HG02759 (cell line): ENCODE measurements around the gene STAT5B.
A peak's percentile ranks its signal among the peaks of the same experiment; 100 is the strongest.
"Not testable (repeated sequence)": the region's sequence is repeated elsewhere in the genome, so short reads cannot be mapped to it uniquely, and the experiment has no call there.

Experiments used
- ATAC-seq: cut with Tn5 transposase; IDR thresholded peaks from one replicate; pipeline ENCODE4 v1.9.1; 2021; ENCODE audit warnings: mild to moderate bottlenecking, moderate library complexity; ENCODE audit not compliant: unreplicated experiment

STAT5B gene

GRCh38 chr17:42276359-42276608 lies at the start of gene STAT5B:
Gene STAT5B (minus strand): TSS chr17:42276391. CDS start chr17:42232127, 44,264 bp downstream.
- ATAC-seq = peak; percentile 80

DNA sequence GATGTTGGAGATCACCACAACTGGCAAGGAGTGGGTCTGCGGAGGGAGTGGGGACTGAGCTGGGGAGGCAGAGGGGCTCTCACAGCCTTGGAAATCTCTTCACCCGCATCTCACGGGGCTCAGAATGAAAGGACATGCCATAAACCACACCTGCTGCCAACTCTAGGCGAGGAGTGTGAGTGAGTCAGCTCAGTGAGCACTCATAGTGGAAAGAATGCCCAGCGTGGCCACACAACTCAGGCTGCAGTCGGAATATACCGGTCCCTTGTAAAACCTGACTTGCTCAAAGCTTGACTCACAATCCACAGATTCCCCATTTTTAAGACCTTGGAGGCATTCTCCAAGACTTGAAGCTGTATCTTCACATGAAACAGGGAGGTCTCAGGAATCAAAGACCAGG lies 48.8 kb upstream of the STAT5B start:
- ATAC-seq = no peak

GRCh38 chr17:42323268-42323773 lies 47.1 kb upstream of the STAT5B start:
- ATAC-seq = no peak

- no peak for ATAC-seq
Observed at GRCh38 chr17:42322382-42323267, 46.4 kb upstream of the STAT5B start.

DNA sequence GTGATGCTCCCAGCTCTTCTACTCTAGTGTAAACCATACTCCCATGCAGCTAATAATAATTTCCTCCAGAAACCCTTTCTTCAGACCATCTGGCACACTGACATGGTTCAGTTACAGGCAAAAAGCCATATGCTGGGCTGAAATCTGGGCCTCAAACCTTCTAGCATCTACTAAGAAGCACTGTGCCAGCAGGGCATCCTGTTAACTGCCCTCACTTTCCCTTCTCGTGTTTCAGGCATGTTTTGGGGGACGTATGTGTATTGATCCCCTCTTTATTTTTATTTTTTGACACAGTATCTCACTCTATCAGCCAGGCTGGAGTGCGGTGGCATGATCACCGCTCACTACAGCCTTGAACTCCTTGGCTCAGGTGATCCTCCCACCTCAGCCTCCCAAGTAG lies 45.4 kb upstream of the STAT5B start:
- ATAC-seq = no peak

GRCh38 chr17:42317967-42318366 lies 41.8 kb upstream of the STAT5B start:
- not testable (repeated sequence) for ATAC-seq

DNA sequence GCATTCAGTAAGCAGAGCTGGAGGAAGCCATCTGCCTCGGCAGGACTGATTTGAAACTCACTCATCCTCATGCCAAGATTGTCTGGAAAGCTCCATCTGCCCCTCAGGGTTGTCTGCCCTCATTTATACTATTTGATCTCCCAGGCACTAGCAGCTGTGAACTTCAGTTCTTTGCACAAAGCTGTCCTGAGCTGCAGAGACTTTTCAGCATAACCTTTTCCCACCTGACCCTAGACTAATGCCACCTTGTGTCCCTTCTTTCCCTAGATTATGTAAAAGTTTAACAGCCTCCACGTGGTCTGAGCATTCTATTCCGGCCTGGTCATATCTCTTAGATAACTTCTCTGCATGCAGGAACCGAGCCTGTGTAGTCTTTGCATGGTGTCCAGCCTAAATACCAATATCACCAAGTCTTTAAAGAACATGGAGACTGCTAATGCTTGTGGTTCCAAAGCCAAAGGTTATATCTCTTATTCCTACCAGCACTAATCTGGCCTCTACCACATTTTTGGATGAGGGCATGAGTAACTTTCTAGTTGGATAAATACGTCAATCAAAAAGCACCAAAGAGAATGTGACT lies 41.2 kb upstream of the STAT5B start:
- no peak for ATAC-seq

DNA sequence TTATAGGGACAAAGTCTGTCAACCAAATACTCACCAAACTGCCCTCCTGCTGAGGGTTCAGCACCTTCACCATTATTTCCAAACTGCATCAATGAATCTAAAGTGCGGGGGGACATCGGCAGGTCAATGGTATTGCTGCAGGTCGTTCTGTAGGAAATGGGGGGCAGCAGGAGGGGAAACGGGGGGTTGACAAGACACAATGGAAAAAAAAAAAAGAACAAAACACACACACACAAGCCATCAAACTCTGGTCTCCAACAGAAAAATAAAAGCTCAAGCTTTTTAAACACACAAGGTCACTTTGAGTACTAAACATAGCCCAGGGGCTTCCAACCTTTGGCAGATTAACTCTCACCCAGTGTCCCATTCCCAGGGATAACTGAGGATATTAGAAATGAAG lies 40.6 kb upstream of the STAT5B start:
- ATAC-seq = no peak

DNA sequence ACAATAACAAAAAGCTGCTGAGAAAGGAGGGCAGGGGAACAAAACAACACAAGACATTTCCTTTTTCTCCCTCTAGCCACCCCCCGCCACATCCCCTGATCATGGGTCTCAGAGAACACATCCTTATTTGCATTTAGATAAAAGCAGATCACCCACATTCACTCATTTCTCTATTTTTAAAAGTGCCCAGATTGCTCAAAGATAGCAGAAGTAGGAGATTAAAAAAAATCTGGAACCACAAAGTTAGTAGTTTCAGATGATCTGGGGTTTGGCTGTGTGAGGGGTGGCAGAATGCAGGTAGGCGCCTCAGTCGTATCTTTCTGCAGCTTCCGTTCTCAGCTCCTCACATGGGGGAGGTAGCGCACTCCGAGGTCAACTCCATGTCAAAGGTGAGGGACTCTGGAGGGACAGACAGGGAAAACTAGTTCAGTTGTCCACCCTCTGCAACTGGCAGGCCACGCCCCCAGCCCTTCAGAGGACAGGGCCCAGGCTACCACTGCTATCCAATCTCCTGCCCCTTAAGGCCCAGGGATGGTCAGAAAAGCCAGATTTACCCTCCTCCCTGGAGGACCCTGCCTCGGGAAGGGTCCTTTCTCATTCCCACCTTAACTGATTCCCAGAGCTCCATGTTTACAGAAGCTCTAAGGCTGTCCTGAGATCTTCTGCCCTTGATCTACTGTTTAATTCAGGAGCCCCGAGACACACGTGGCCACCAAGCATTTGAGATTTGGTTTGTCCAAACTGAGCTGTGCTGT lies 39.4 kb upstream of the STAT5B start:
- no peak for ATAC-seq

DNA sequence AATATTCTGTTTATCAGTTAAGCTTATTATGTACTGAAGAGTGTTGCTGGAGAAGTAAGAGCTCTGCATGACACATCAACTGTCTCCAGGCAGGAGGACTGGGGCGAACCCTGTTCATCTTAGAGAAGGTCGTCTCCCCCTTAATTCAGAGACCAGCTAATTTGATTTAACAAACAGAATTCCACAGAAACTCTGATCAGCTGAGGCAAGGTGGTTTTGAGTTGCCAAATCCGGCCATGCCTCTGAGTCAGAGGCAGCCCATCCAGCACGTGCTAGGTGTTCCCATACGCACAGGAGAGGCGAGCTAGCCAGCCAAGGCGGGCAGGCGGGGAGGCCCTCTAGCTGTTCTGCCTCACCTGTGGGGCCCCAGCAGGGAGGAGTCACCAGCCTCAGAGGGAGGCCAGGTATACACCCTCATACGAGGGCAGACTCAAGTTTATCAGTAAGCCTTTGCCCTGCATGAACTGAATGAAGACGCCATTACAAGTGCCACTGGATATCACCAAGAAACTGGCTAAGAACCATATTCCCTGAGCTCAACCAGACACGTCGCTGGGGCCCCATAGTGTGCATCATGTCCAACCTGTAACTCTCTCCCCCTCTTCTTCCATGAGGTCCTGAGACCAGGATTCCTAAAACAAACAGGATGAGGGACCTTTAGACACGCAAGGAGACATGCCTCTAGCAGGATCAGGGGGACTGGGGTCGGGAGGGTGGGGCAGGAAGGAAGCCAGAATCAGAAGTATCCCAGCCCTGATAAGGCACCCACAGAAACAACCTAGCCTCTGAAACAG lies 37.8 kb upstream of the STAT5B start:
- ATAC-seq = no peak

DNA sequence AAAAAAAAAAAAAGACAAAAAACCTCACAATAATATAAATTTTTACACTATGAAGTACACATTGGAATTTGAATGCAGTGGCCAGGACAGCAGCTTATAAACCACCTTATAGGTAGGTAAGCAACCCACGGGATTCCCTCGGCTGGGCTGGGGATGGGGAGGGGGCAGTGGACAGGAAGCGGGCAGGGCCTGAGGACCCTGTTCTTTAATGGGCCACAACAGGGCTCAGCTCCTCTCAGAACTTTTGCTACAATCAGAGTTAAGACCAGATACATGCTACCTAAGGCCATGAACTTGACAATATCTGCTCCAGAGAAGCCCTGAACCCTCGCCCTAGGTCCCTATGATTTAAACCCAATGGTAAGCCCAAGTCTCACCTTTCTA lies 37.2 kb upstream of the STAT5B start:
- no peak for ATAC-seq

DNA sequence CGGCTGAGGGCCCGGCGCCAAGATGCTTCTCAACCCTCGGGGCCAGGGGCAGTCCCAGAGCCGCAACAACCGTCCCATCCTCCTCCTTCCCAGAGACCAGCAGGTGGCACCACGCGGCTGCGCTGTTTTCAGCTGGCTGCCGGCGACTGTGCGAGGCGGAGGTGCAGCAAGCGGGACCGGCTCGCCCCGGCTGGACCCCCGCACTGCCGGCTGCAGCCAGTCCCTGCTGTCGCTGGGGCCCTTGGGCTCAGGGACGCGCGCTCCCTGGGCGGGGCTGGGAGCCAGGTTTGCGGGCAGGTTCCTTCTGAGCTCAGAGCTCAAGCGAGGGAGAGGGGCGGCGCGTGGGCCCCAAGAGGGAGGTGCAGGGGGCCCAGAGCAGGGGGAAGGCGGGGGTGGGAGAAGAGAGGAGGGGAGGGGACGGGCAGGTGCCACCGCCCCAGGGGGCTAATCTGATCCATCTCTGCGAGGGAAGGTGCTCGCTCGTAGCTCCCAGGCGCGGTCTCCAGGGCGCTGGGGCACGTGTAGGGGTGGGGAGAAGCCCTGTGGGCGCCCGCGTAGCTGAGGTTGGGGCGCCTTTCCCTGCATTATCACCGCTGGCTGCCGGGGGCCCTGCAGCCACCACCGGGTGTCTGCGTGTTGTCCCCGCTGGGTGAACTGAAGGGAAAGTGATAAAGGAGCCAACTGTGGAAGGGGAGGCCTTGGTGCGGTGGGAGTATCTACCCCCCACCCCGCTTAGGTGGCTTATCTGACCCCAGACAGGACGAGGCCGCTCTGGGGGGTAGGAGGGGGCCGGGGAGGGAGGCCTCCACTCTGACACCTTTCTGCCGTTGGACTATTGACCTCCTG lies 36.3 kb upstream of the STAT5B start:
- ATAC-seq = peak; percentile 60

DNA sequence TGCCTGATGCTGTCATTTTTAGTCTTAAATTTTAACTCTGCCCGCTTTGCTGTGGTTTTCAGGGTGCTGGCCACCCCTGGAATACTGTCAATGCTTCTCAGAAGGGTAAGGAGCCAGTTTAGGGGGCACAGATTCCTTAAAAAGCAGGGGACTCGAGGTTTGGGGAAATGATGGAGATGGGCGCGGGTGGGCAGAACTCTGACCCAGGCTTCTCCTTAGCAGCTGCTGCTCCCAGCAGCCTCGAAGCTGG lies 35.8 kb upstream of the STAT5B start:
- ATAC-seq = no peak

DNA sequence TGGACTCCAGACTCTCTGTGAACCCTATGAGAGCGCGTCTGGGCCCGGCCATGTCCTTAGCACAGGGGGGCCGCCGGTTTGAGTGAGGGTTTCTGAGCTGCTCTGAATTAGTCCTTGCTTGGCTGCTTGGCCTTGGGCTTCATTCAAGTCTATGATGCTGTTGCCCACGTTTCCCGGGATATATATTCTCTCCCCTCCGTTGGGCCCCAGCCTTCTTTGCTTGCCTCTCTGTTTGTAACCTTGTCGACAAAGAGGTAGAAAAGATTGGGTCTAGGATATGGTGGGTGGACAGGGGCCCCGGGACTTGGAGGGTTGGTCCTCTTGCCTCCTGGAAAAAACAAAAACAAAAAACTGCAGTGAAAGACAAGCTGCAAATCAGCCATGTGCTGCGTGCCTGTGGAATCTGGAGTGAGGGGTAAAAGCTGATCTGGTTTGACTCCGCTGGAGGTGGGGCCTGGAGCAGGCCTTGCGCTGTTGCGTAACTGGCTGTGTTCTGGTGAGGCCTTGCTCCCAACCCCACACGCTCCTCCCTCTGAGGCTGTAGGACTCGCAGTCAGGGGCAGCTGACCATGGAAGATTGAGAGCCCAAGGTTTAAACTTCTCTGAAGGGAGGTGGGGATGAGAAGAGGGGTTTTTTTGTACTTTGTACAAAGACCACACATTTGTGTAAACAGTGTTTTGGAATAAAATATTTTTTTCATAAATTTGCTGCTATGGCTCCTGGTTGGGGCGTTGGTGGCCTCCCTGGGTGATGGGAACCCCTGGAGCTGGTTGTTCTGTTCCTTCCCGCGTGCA lies 35.2 kb upstream of the STAT5B start:
- ATAC-seq = no peak

GRCh38 chr17:42310787-42311215 lies 34.6 kb upstream of the STAT5B start:
- no peak for ATAC-seq

- ATAC-seq = no peak
Observed at GRCh38 chr17:42309986-42310786, 34.0 kb upstream of the STAT5B start.

GRCh38 chr17:42309142-42309541 lies 33.0 kb upstream of the STAT5B start:
- ATAC-seq = no peak

DNA sequence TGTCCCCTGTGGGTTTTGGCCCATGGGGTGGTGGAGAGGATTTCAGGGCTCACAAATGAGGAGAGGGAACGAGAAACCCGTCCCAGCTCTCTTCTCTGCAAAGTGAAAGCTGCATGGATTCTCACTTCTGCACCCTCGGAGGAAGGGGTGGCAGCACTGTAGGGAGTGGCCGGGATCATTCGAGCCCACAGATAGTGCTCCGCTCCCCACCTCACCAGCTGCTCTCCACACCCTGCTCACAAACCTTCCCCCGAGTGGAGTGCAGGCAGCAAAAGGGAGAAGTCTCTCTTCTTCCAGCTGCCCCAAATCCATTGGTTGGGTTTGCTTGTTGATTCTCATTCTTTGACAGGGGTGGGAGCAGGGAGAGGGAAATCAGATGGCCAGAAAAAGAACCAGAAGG lies 32.3 kb upstream of the STAT5B start:
- ATAC-seq = no peak
